IPS DF 6.9 (cell line): Measurements from ENCODE around the gene FAM149B1.

ENCODE experiments used
- DNase-seq: peaks from one replicate; pipeline ENCODE4 v3.0.0-alpha.2; 2013; ENCODE audit warnings: low read depth, low spot score
- H3K27ac ChIP-seq: one replicate; pipeline ENCODE4 v1.5.1; 2013; ENCODE audit warnings: low read length, control low read depth
- H3K27me3 ChIP-seq: 2 replicates; pipeline ENCODE4 v1.6.1; 2013; ENCODE audit warnings: mild to moderate bottlenecking, low read length; ENCODE audit not compliant: control insufficient read depth, insufficient read depth
- H3K36me3 ChIP-seq: 2 replicates; pipeline ENCODE4 v1.6.1; 2013; ENCODE audit warnings: low read length; ENCODE audit not compliant: control insufficient read depth, insufficient read depth
- H3K4me1 ChIP-seq: 2 replicates; pipeline ENCODE4 v1.6.1; 2013; ENCODE audit warnings: low read length; ENCODE audit not compliant: control insufficient read depth, insufficient read depth
- H3K4me3 ChIP-seq: 2 replicates; pipeline ENCODE4 v1.5.1; 2013; ENCODE audit warnings: mild to moderate bottlenecking, low read length
- H3K9me3 ChIP-seq: 2 replicates; pipeline ENCODE4 v1.6.1; 2013; ENCODE audit warnings: low read length, inconsistent platforms; ENCODE audit not compliant: control insufficient read depth, insufficient read depth
- WGBS: extraction: QIAGEN DNeasy Blood & Tissue Kit; methylation state at CpG from one replicate; pipeline ENCODE4 v1.1.7; 2013; ENCODE audit warnings: mixed read lengths, missing lambda C conversion rate; ENCODE audit not compliant: insufficient read length, insufficient coverage; 5-methylcytosine and 5-hydroxymethylcytosine counted together

Gene FAM149B1

DNA sequence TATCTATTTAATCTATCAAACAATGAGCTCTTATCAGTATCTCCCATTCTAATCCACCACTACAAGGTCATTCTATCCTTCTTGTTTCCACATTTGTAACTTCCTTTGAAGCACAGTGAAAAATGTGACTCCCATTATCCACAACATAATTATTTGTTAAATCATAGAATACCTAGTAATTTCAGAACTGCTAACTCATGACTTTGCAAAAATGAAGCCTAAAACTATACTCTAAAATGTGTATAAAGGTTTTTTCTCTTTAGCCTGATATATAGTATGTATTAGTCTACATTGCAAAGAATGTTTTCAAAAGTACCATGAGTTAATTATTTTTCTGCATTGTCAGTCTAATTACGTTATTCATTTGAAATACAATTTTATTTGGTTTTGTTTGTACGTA lies 96.5 kb downstream of the FAM149B1 start:
- H3K9me3 ChIP-seq = no peaks in the 10 kb centered on the region

DNA sequence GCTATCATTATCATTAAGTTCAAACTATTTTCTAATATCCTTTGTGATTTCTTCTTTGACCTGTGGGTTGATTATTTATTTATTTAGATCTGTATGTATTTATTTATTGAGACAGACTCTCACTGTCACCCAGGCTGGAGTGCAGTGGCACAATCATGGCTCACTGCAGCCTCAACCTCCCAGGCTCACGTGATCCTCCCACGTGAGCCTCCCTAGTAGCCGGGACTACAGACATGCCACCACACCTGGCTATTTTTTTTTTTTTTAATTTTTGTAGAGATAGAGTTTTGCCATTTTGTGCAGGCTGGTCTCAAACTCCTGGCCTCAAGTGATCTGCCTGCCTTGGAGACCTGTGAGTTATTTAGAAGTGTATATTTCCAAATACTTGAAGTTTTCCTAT lies 113.2 kb downstream of the FAM149B1 start:
- no peak overlapping the region for H3K27ac ChIP-seq
- H3K4me1 ChIP-seq = no peaks in the 10 kb centered on the region
- H3K9me3 ChIP-seq = no peaks in the 10 kb centered on the region
- no peaks in the 10 kb centered on the region for H3K27me3 ChIP-seq
- WGBS = no CpG with 5 or more reads among the region's 3 CpGs
- no peak for DNase-seq
- H3K36me3 ChIP-seq = no peaks in the 10 kb centered on the region
- H3K4me3 ChIP-seq = no peak overlapping the region

More for the DNA sequence above, 96.5 kb downstream of the FAM149B1 start:
- no peaks in the 10 kb centered on the region for H3K4me1 ChIP-seq
- DNase-seq = no peak
- H3K36me3 ChIP-seq = no peaks in the 10 kb centered on the region
- no peak overlapping the region for H3K4me3 ChIP-seq
- H3K27me3 ChIP-seq = no peaks in the 10 kb centered on the region
- no CpG with 5 or more reads among the region's 2 CpGs for WGBS
- no peak overlapping the region for H3K27ac ChIP-seq

DNA sequence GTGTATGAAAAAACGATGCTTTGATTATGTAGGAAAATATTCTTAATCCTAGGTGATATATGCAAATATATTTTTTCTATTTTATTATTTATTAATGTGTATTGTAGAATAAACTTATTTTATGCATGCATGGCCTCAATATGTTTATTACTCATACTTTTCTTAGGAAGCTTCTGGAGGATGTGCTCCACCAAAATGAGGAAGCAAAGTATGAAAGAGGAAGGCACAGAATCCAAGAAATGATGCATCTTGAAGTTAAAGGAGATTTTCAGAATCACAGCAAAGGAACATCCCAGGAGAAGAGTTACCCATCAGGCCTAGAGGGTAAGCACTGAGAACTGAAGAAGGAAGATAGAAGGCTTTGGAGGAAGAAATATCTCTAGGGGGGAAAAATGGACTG lies 119.5 kb downstream of the FAM149B1 start:
- no peaks in the 10 kb centered on the region for H3K36me3 ChIP-seq
- no peak overlapping the region for H3K4me3 ChIP-seq
- no peak for DNase-seq
- no peaks in the 10 kb centered on the region for H3K27me3 ChIP-seq
- no CpG with 5 or more reads among the region's 1 CpG for WGBS
- H3K4me1 ChIP-seq = no peaks in the 10 kb centered on the region
- H3K9me3 ChIP-seq = no peaks in the 10 kb centered on the region
- no peak overlapping the region for H3K27ac ChIP-seq

DNA sequence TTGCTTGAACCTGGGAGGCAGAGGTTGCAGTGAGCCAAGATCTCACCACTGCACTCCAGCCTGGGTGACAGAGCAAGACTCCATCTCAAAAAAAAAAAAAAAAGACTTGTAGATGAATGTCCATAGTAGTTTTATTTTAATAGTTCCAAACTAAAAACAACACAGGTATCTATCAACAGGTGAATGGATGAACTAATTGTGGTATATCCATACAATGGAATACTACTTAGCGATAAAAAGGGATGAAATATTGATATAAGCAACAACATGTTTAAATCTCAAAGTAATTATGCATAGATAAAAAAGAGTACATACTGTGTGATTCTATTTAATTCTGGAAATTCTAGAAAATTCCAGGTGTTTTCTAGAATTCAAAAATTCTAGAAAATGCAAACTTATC lies 122.0 kb downstream of the FAM149B1 start:
- no peaks in the 10 kb centered on the region for H3K36me3 ChIP-seq
- H3K4me1 ChIP-seq = no peaks in the 10 kb centered on the region
- no peaks in the 10 kb centered on the region for H3K27me3 ChIP-seq
- no peaks in the 10 kb centered on the region for H3K9me3 ChIP-seq
- DNase-seq = no peak
- H3K27ac ChIP-seq = no peak overlapping the region
- H3K4me3 ChIP-seq = no peak overlapping the region
- no CpG with 5 or more reads among the region's 1 CpG for WGBS

DNA sequence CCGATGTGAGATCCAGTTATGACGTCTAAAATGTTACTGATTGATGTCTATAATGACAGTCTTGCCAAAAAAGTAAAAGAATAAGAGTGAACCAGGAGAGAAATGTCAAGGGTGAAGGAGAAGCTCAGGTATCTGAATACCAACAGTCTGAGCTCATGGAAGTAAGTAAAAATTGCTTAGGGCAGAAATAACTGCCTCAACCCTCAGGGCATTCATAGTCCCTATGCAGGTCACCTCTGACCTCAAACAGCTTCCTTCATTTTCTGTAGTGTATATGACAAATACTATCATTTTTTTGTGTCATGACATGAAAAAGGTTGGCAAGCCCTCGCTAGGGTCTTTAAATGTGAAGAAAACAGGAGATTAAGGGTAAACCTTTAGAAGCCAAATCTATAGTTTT lies 125.5 kb downstream of the FAM149B1 start:
- Histone ChIP-seq H3K27ac (no peak overlapping the region), H3K9me3 (no peaks in the 10 kb centered on the region), H3K27me3 (no peaks in the 10 kb centered on the region), H3K4me3 (no peak overlapping the region), H3K4me1 (no peaks in the 10 kb centered on the region), H3K36me3 (no peaks in the 10 kb centered on the region)
- no peak for DNase-seq
- WGBS = no CpG with 5 or more reads among the region's 3 CpGs
